Loucy (cell line): ENCODE measurements around the gene COL8A1.

Experiments used
- H2AFZ ChIP-seq: fragments of 200-600 bp; sonication (generic); 2 replicates; pipeline ENCODE4 v1.6.0; 2016; ENCODE audit warnings: antibody characterized with exemption, mild to moderate bottlenecking, low read length, moderate library complexity
- H3F3A ChIP-seq: fragments of 200-600 bp; 2 replicates; pipeline ENCODE4 v1.6.0; 2016; ENCODE audit warnings: antibody characterized with exemption, low read depth, mild to moderate bottlenecking
- H3K27me3 ChIP-seq: fragments of 200-600 bp; sonication (generic); 2 replicates; pipeline ENCODE4 v1.6.1; 2014; ENCODE audit warnings: low read length, mild to moderate bottlenecking; ENCODE audit not compliant: insufficient read depth, poor library complexity, severe bottlenecking
- H3K36me3 ChIP-seq: fragments of 200-600 bp; sonication (generic); 2 replicates; pipeline ENCODE4 v1.6.1; 2016; ENCODE audit warnings: low read length; ENCODE audit not compliant: insufficient read depth
- H3K4me1 ChIP-seq: fragments of 200-600 bp; sonication (generic); 2 replicates; pipeline ENCODE4 v1.5.1; 2014; ENCODE audit warnings: low read length, mild to moderate bottlenecking; ENCODE audit not compliant: insufficient read depth, poor library complexity, severe bottlenecking
- H3K4me2 ChIP-seq: fragments of 200-600 bp; sonication (generic); 2 replicates; pipeline ENCODE4 v1.6.0; 2014; ENCODE audit warnings: antibody characterized with exemption, low read length, low read depth, mild to moderate bottlenecking; ENCODE audit not compliant: poor library complexity, severe bottlenecking
- H3K4me3 ChIP-seq: fragments of 200-600 bp; sonication (generic); 2 replicates; pipeline ENCODE4 v1.5.1; 2014; ENCODE audit warnings: low read length, mild to moderate bottlenecking, mixed read lengths; ENCODE audit not compliant: poor library complexity, severe bottlenecking
- H3K79me2 ChIP-seq: fragments of 200-600 bp; sonication (generic); 2 replicates; pipeline ENCODE4 v1.6.1; 2014; ENCODE audit warnings: low read length; ENCODE audit not compliant: insufficient read depth
- H3K9ac ChIP-seq: fragments of 200-600 bp; sonication (generic); 2 replicates; pipeline ENCODE4 v1.6.0; 2014; ENCODE audit warnings: mild to moderate bottlenecking, low read depth, low read length, moderate library complexity; ENCODE audit not compliant: poor library complexity, severe bottlenecking
- H3K9me2 ChIP-seq: fragments of 200-600 bp; sonication (generic); replicated peaks from 2 replicates; pipeline ENCODE4 v1.6.1; 2016; ENCODE audit warnings: low read depth, low read length, mixed read lengths
- H3K9me3 ChIP-seq: fragments of 200-600 bp; sonication (generic); 2 replicates; pipeline ENCODE4 v1.6.1; 2014; ENCODE audit warnings: mild to moderate bottlenecking, antibody characterized with exemption, low read length, low read depth; ENCODE audit not compliant: insufficient read depth
- H4K20me1 ChIP-seq: fragments of 200-600 bp; sonication (generic); 2 replicates; pipeline ENCODE4 v1.6.0; 2014; ENCODE audit warnings: antibody characterized with exemption, low read length, mild to moderate bottlenecking; ENCODE audit not compliant: insufficient read depth, poor library complexity, severe bottlenecking
- CTCF ChIP-seq: fragments of 200-600 bp; sonication (generic); conservative IDR thresholded peaks from 2 replicates; pipeline ENCODE4 v1.5.1; 2014; ENCODE audit warnings: mild to moderate bottlenecking, antibody characterized with exemption, low read length
- EZH2phosphoT487 ChIP-seq: fragments of 200-600 bp; IDR thresholded peaks from 2 replicates; pipeline ENCODE4 v1.6.1; 2018; ENCODE audit warnings: antibody characterized with exemption, mild to moderate bottlenecking, moderate library complexity, borderline replicate concordance

COL8A1 gene

GRCh38 chr3:99716463-99716995, 78.1 kb downstream of the COL8A1 start:
- H3K4me3 ChIP-seq: no peak overlapping the region
- H3K4me2 ChIP-seq: no peak overlapping the region
- TF ChIP-seq EZH2phosphoT487: no peak
- no peak for TF ChIP-seq CTCF
- H3F3A ChIP-seq: no peaks in the 10 kb centered on the region
- no peaks in the 10 kb centered on the region for H3K36me3 ChIP-seq
- H3K4me1 ChIP-seq: no peaks in the 10 kb centered on the region
- H3K9me2 ChIP-seq: no peaks in the 10 kb centered on the region
- no peaks in the 10 kb centered on the region for H4K20me1 ChIP-seq
- H3K9ac ChIP-seq: no peak overlapping the region
- H3K9me3 ChIP-seq: no peaks in the 10 kb centered on the region
- no peak overlapping the region for H2AFZ ChIP-seq
- no peaks in the 10 kb centered on the region for H3K79me2 ChIP-seq
- no peaks in the 10 kb centered on the region for H3K27me3 ChIP-seq

GRCh38 chr3:99720985-99721632, 82.7 kb downstream of the COL8A1 start:
- no peak overlapping the region for H3K9ac ChIP-seq
- H3K4me2 ChIP-seq: no peak overlapping the region
- no peaks in the 10 kb centered on the region for H3K4me1 ChIP-seq
- H2AFZ ChIP-seq: no peak overlapping the region
- H3K9me3 ChIP-seq: no peaks in the 10 kb centered on the region
- no peaks in the 10 kb centered on the region for H3K79me2 ChIP-seq
- no peaks in the 10 kb centered on the region for H3F3A ChIP-seq
- no peaks in the 10 kb centered on the region for H3K36me3 ChIP-seq
- TF ChIP-seq EZH2phosphoT487: no peak
- TF ChIP-seq CTCF: no peak
- H4K20me1 ChIP-seq: no peaks in the 10 kb centered on the region
- H3K27me3 ChIP-seq: no peaks in the 10 kb centered on the region
- H3K4me3 ChIP-seq: no peak overlapping the region
- no peaks in the 10 kb centered on the region for H3K9me2 ChIP-seq

GRCh38 chr3:99721633-99722007, 83.2 kb downstream of the COL8A1 start:
- Histone ChIP-seq H3K9me3 (no peaks in the 10 kb centered on the region), H4K20me1 (no peaks in the 10 kb centered on the region), H3F3A (no peaks in the 10 kb centered on the region), H3K4me3 (no peak overlapping the region), H3K79me2 (no peaks in the 10 kb centered on the region), H3K36me3 (no peaks in the 10 kb centered on the region), H2AFZ (no peak overlapping the region), H3K4me1 (no peaks in the 10 kb centered on the region), H3K9ac (no peak overlapping the region), H3K9me2 (no peaks in the 10 kb centered on the region), H3K27me3 (no peaks in the 10 kb centered on the region), H3K4me2 (no peak overlapping the region)
- TF ChIP-seq EZH2phosphoT487: no peak
- TF ChIP-seq CTCF: no peak
